BLaER1 (cell line): Measurements from ENCODE around the gene LETM1.

Experiments
- H3K27ac ChIP-seq: shearing (Covaris generic); formaldehyde crosslinking; 2 replicates; pipeline ENCODE4 v1.8.1; 2022
- H3K27me3 ChIP-seq: shearing (Covaris generic); formaldehyde crosslinking; 2 replicates; pipeline ENCODE4 v1.8.1; 2022
- H3K36me3 ChIP-seq: shearing (Covaris generic); formaldehyde crosslinking; 2 replicates; pipeline ENCODE4 v1.8.1; 2022
- H3K4me1 ChIP-seq: shearing (Covaris generic); formaldehyde crosslinking; 2 replicates; pipeline ENCODE4 v1.8.1; 2022
- H3K4me2 ChIP-seq: shearing (Covaris generic); formaldehyde crosslinking; 2 replicates; pipeline ENCODE4 v1.8.1; 2022
- H3K4me3 ChIP-seq: shearing (Covaris generic); formaldehyde crosslinking; 2 replicates; pipeline ENCODE4 v1.8.1; 2022
- H3K9ac ChIP-seq: shearing (Covaris generic); formaldehyde crosslinking; 2 replicates; pipeline ENCODE4 v1.8.1; 2022
- H3K9me3 ChIP-seq: shearing (Covaris generic); formaldehyde crosslinking; 2 replicates; pipeline ENCODE4 v1.8.1; 2022
- H4K20me1 ChIP-seq: shearing (Covaris generic); formaldehyde crosslinking; 2 replicates; pipeline ENCODE4 v1.8.1; 2022
- Cebpa-rat ChIP-seq: shearing (Covaris generic); IDR thresholded peaks from 2 replicates; pipeline ENCODE4 v1.8.1; 2022

The LETM1 gene

GRCh38 chr4:1805493-1806222, 50.3 kb downstream of the LETM1 start:
- Histone ChIP-seq H4K20me1 (peaks cover 55% of the 10 kb centered on the region), H3K4me2 (peak overlapping the region; percentile 47), H3K36me3 (peaks cover 2% of the 10 kb centered on the region; the same call in 1 of the 2 replicates), H3K4me1 (peaks cover 66% of the 10 kb centered on the region), H3K27me3 (0 out of 2 replicates have a peak, but pooled peaks cover 4% of the 10 kb centered on the region), H3K27ac (no peak overlapping the region), H3K4me3 (no peak overlapping the region), H3K9me3 (no peaks in the 10 kb centered on the region), H3K9ac (no peak overlapping the region)
- no peak for TF ChIP-seq Cebpa-rat

- Histone ChIP-seq H3K4me3 (no peak overlapping the region), H4K20me1 (peaks cover 48% of the 10 kb centered on the region), H3K27ac (no peak overlapping the region), H3K27me3 (peaks cover 4% of the 10 kb centered on the region), H3K4me1 (peaks cover 59% of the 10 kb centered on the region), H3K9me3 (no peaks in the 10 kb centered on the region), H3K9ac (no peak overlapping the region), H3K4me2 (peak overlapping the region; percentile 51), H3K36me3 (no peaks in the 10 kb centered on the region)
- no peak for TF ChIP-seq Cebpa-rat
These were observed 51.1 kb downstream of the LETM1 start for GRCh38 chr4:1804638-1805492.

GRCh38 chr4:1803523-1804423, 52.2 kb downstream of the LETM1 start:
- Histone ChIP-seq H3K4me2 (peak overlapping the region; percentile 51), H3K27me3 (peaks cover 15% of the 10 kb centered on the region), H3K36me3 (no peaks in the 10 kb centered on the region), H3K4me3 (no peak overlapping the region), H3K9me3 (no peaks in the 10 kb centered on the region), H4K20me1 (peaks cover 43% of the 10 kb centered on the region; the same call in 1 of the 2 replicates), H3K4me1 (peaks cover 67% of the 10 kb centered on the region), H3K9ac (no peak overlapping the region), H3K27ac (no peak overlapping the region; the same call in 1 of the 2 replicates)
- TF ChIP-seq Cebpa-rat, result no peak

- peaks cover 22% of the 10 kb centered on the region for H3K27me3 ChIP-seq
- no peak overlapping the region for H3K27ac ChIP-seq
- peaks cover 70% of the 10 kb centered on the region for H3K4me1 ChIP-seq
- H4K20me1 ChIP-seq, result peaks cover 39% of the 10 kb centered on the region; the same call in 1 of the 2 replicates
- H3K4me3 ChIP-seq, result no peak overlapping the region
- H3K36me3 ChIP-seq, result no peaks in the 10 kb centered on the region
- peak overlapping the region; percentile 81 for H3K4me2 ChIP-seq
- no peaks in the 10 kb centered on the region for H3K9me3 ChIP-seq
- TF ChIP-seq Cebpa-rat, result no peak
- H3K9ac ChIP-seq, result no peak overlapping the region
These were observed 53.0 kb downstream of the LETM1 start for GRCh38 chr4:1802720-1803522.

- no peak overlapping the region for H3K4me3 ChIP-seq
- peaks cover 46% of the 10 kb centered on the region; the same call in 1 of the 2 replicates for H4K20me1 ChIP-seq
- peak overlapping the region; percentile 45; the same call in 1 of the 2 replicates for H3K27ac ChIP-seq
- no peaks in the 10 kb centered on the region for H3K36me3 ChIP-seq
- TF ChIP-seq Cebpa-rat, result peak; percentile 99
- H3K27me3 ChIP-seq, result peaks cover 28% of the 10 kb centered on the region
- H3K4me2 ChIP-seq, result peak overlapping the region; percentile 81
- no peak overlapping the region for H3K9ac ChIP-seq
- peaks cover 64% of the 10 kb centered on the region for H3K4me1 ChIP-seq
- H3K9me3 ChIP-seq, result no peaks in the 10 kb centered on the region
These were observed 53.7 kb downstream of the LETM1 start for GRCh38 chr4:1802151-1802715.

GRCh38 chr4:1801286-1801958, 54.5 kb downstream of the LETM1 start:
- Histone ChIP-seq H3K4me1 (peaks cover 56% of the 10 kb centered on the region), H3K4me3 (no peak overlapping the region), H3K27me3 (peaks cover 37% of the 10 kb centered on the region), H3K9ac (no peak overlapping the region), H4K20me1 (peaks cover 54% of the 10 kb centered on the region), H3K9me3 (no peaks in the 10 kb centered on the region), H3K27ac (no peak overlapping the region), H3K36me3 (no peaks in the 10 kb centered on the region), H3K4me2 (peak overlapping the region; percentile 81)
- no peak for TF ChIP-seq Cebpa-rat

GRCh38 chr4:1800805-1801204, 55.2 kb downstream of the LETM1 start:
- TF ChIP-seq Cebpa-rat, result no peak
- no peaks in the 10 kb centered on the region for H3K9me3 ChIP-seq
- peaks cover 43% of the 10 kb centered on the region for H3K27me3 ChIP-seq
- H3K4me2 ChIP-seq, result no peak overlapping the region
- H3K4me1 ChIP-seq, result peaks cover 50% of the 10 kb centered on the region
- H3K4me3 ChIP-seq, result no peak overlapping the region
- H3K27ac ChIP-seq, result no peak overlapping the region
- H3K36me3 ChIP-seq, result no peaks in the 10 kb centered on the region
- H4K20me1 ChIP-seq, result peaks cover 60% of the 10 kb centered on the region
- H3K9ac ChIP-seq, result no peak overlapping the region
